ENCODE measurements around the gene MCF2L. TPM values are rescaled to one million over a fixed set of nuclear protein-coding genes. Genes with fewer than 3 reads are reported as not detected.

The MCF2L gene
- total and polyA plus RNA-seq, 9 of the 15 experiments (the other 6 are each of a cell fraction or from before 2014, with no cell fraction given): 0.05 to 0.25 (median 0.18) TPM; not detected in 5

DNA sequence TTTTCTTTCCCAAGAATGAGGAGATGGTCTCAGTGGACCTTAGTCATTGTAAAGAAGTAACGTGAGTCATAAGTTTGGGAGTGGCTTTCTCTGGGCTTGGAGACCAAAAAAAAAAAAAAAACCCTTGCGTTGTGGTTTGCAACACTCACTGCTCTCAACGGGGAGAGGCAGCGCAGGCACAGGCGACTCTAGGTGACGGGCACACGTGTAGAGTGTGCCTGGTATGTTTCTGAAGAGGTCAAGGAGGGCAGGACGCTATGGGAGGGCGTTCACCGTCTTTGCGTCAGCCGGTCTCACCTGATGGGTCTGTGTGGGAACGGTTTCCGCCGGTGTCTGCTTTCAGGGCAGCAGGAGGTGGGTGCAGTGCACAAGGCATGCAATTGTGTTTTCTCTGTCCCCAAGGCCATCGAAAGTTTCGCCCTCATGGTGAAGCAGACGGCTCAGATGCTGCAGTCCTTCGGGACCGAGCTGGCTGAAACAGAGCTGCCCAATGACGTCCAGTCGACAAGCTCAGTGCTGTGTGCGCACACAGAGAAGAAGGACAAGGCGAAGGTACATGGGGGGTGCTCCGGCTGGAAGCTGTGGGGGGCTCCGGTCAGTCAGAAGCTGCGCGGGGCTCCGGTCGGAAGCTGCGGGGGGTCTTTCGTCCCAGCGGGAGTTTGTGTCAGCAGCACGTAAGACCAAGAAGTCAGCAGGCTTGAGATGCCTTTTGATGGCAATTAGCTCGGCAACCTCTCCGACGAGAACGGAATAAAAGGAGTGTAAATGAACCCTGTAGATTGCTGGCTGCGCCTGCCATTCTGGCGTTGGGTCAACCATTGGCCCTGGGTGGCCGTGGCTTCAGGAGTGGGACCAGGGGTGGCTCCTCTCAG lies 95.8 kb downstream of the MCF2L start (continued):
- TF ChIP-seq ZNF384 (IDR thresholded peaks at IDR 0.05; ENCODE audit: low read depth, low read length) (peak; percentile 89), CREBBP (IDR thresholded peaks at IDR 0.05; ENCODE audit: low read depth, low read length) (no peak), GTF2E2 (tag; IDR thresholded peaks at IDR 0.05) (no peak), NRF1 (conservative IDR thresholded peaks at IDR 0.05 in 1 of 2, IDR thresholded peaks at IDR 0.05 in 1 of 2) (peak in 1 of 2 experiments; percentile 38; a peak in 1 of 4 replicates), KLF6 (CRISPR knock-in tag; IDR thresholded peaks at IDR 0.05; ENCODE audit: borderline replicate concordance) (no peak), FOSL1 (tag; conservative IDR thresholded peaks at IDR 0.05) (peak; percentile 77), STAT5B (CRISPR knock-in tag; IDR thresholded peaks at IDR 0.05) (no peak), ETV1 (tag; conservative IDR thresholded peaks at IDR 0.05; ENCODE audit: low read depth) (no peak), SRF (CRISPR knock-in tag; IDR thresholded peaks at IDR 0.05) (no peak), RNF2 (IDR thresholded peaks at IDR 0.05) (no peak), TSC22D4 (tag; IDR thresholded peaks at IDR 0.05) (no peak), SMAD2 (IDR thresholded peaks at IDR 0.05; ENCODE audit: low read depth, low read length) (no peak), HDAC3 (IDR thresholded peaks at IDR 0.05; ENCODE audit: borderline replicate concordance, partially characterized antibody) (no peak), C11orf30 (IDR thresholded peaks at IDR 0.05; ENCODE audit: low read depth) (peak; percentile 8; the same call in 1 of the 2 replicates), HMG20A (CRISPR knock-in tag; conservative IDR thresholded peaks at IDR 0.05) (no peak)
- TF ChIP-seq, protein P1, sequence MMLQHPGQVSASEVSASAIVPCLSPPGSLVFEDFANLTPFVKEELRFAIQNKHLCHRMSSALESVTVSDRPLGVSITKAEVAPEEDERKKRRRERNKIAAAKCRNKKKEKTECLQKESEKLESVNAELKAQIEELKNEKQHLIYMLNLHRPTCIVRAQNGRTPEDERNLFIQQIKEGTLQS (IDR thresholded peaks at IDR 0.05): peak; percentile 46; the same call in 1 of the 2 replicates
- TF ChIP-seq, protein P1 (CRISPR knock-in tag; conservative IDR thresholded peaks at IDR 0.05): no peak
- TF ChIP-seq, protein P2, sequence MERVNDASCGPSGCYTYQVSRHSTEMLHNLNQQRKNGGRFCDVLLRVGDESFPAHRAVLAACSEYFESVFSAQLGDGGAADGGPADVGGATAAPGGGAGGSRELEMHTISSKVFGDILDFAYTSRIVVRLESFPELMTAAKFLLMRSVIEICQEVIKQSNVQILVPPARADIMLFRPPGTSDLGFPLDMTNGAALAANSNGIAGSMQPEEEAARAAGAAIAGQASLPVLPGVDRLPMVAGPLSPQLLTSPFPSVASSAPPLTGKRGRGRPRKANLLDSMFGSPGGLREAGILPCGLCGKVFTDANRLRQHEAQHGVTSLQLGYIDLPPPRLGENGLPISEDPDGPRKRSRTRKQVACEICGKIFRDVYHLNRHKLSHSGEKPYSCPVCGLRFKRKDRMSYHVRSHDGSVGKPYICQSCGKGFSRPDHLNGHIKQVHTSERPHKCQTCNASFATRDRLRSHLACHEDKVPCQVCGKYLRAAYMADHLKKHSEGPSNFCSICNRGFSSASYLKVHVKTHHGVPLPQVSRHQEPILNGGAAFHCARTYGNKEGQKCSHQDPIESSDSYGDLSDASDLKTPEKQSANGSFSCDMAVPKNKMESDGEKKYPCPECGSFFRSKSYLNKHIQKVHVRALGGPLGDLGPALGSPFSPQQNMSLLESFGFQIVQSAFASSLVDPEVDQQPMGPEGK (CRISPR knock-in tag; IDR thresholded peaks at IDR 0.05; ENCODE audit: borderline replicate concordance): no peak
- TF ChIP-seq, protein P3, sequence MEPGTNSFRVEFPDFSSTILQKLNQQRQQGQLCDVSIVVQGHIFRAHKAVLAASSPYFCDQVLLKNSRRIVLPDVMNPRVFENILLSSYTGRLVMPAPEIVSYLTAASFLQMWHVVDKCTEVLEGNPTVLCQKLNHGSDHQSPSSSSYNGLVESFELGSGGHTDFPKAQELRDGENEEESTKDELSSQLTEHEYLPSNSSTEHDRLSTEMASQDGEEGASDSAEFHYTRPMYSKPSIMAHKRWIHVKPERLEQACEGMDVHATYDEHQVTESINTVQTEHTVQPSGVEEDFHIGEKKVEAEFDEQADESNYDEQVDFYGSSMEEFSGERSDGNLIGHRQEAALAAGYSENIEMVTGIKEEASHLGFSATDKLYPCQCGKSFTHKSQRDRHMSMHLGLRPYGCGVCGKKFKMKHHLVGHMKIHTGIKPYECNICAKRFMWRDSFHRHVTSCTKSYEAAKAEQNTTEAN (CRISPR knock-in tag; IDR thresholded peaks at IDR 0.05): no peak

Measured in K562 (cell line).